ENCODE measurements around the gene HNF1B.
A peak's percentile ranks its signal among the peaks of the same experiment; 100 is the strongest.

Gene HNF1B, protein sequence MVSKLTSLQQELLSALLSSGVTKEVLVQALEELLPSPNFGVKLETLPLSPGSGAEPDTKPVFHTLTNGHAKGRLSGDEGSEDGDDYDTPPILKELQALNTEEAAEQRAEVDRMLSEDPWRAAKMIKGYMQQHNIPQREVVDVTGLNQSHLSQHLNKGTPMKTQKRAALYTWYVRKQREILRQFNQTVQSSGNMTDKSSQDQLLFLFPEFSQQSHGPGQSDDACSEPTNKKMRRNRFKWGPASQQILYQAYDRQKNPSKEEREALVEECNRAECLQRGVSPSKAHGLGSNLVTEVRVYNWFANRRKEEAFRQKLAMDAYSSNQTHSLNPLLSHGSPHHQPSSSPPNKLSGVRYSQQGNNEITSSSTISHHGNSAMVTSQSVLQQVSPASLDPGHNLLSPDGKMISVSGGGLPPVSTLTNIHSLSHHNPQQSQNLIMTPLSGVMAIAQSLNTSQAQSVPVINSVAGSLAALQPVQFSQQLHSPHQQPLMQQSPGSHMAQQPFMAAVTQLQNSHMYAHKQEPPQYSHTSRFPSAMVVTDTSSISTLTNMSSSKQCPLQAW

DNA sequence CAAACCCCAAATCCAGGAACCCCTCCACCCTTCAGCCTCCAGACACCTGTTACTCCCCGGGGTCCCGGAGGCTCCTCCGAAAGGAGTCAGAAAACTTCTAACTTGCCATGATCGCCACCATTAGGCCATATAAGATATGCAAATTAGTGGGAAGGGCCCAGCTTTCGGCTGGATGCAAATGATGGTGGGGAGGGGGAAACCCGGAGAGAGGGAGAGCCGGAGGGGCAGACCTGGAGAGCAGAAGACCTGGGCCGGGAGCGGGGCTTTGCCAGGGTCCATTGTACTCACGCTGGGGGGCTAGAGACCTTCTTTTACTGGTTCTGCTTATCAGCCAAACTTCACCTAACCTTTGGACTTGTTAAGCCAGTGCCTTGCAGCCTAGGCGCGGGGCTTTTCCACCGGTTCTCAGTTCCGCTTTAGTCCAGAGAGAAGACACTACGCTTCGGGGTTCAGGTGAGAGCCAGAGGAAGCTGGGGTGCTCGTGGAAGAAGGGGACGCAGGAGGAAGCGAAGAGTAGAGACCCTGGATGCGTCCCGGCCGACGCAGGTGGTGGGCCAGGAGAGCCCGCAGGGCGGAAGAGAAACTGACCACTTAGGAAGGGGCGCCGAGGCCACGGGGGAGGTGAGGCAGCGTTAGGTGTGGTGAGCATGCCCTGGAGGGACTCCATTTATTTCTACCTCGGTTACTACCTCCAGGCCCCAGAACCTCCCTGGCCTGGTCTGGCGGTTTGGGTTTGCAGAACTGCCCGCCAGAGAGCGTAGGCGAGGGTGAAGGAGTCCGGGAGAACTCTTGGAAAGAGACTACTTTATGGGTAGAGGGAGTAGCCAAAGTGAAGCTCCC lies at the start of gene HNF1B:
HNF1B (minus strand) TSS at position 99 of the 840 bp plus-strand sequence. CDS start 175 bp downstream, outside the sequence.
- no peak for TF ChIP-seq CTCF (IDR thresholded peaks at IDR 0.05; ENCODE audit: borderline replicate concordance, insufficient read depth, low read depth, low read length)
- H3K4me3 ChIP-seq (ENCODE audit: low read depth, low read length): peak within 1 kb of the TSS; percentile 41

DNA sequence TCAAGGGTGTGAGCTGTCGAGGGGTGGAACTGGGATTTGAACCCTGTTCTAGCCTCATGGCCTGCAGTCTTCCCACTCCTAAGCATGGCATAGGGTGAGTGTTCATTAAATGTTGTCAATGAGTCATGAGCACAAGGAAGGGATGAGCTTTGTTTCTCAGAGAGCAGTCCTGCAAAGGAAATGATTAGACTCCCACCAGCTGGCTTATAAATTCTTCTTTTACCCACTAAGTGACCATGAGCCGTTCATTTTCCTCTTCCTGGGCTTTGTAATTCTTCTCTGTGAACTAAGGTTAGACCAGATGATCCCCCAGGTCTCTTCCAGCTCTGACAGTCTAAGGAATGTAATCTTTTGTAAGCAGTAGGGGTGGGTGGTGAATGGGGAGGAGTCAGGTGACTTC lies 47.9 kb upstream of the HNF1B start:
- no peak for TF ChIP-seq CTCF (IDR thresholded peaks at IDR 0.05; ENCODE audit: borderline replicate concordance, insufficient read depth, low read depth, low read length)
- H3K4me3 ChIP-seq (ENCODE audit: low read depth, low read length): no peak overlapping the region

DNA sequence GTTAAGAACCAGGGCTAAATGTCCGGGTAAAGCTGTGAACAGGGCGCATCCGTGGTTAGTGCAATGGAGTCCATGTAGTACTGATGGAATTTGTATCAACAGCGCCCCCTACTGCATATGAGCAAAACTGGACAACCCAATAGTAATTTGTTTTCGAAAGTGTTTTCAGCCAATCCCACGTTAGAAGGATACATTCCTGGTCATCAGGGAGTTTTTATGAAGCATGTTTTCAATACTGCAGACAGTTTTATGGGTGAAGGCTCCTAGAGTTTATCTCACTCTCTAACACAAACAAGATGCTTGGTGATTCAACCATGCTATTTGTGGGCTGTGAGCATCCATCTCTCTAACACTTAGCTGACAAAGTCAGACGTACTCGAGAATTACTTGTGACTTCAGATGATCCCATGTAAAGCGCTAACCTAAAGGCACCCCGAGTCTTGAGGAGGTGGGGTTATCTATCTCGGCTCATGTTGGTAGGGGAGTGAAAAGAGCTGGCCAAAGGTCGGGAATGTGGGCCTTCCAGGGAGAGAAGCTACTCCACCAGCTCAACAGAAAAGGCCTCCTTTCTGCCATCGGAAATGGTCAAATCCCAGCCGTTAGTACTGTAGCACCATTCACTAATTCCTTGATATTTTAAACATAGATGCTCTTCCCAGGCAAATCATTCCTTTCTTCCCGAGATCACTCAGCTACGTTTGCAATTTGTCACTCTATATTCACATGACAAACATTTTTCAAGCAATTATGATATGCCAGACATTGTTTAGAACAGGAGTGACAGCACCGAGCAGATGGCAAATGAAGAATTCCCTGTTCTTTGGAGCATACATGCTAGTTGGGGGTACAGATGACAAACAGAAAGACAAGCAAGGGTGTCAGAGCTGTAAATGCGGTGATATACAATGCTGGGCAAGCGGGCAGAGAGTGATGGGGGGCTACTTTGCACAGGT lies 46.9 kb upstream of the HNF1B start:
- no peak overlapping the region for H3K4me3 ChIP-seq (ENCODE audit: low read depth, low read length)
- peak; percentile 68 for TF ChIP-seq CTCF (IDR thresholded peaks at IDR 0.05; ENCODE audit: borderline replicate concordance, insufficient read depth, low read depth, low read length)

DNA sequence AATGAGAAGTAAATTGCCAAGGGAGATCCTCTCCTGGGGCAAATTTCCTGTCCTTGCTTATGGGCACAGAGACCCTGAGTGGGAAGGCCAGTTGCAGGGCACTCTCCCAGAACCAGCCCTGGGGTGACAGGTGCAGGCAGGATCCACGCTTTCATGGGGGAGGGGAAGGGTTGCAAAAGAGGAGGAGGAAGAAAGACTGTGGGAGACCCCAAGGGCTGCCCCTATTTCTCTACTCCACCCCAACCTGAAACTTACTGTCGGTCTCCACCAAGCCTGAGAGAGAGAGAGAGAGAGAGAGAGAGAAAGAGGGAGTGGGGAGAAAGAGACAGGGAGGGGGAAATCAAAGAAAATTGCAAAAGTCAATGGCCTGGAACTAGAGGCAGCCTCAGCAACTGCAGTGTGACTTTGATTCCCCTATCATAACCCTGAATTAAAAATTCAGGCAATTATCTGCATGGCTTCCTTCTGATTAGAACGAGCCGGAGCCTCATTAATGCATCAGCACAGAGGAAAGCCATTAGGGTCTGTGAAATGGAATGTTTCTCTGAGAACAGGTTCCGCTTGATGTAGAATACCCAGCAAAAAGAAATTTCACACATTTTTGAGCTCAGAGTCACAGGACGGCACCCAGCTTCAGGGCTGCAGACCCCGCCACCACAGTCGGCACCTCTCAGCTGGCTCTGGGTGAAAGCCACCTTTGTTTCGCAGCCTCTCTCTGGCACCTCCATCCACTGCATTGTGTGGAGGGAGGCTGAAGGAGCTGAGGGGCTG lies 45.1 kb upstream of the HNF1B start:
- no peak overlapping the region for H3K4me3 ChIP-seq (ENCODE audit: low read depth, low read length)
- TF ChIP-seq CTCF (IDR thresholded peaks at IDR 0.05; ENCODE audit: borderline replicate concordance, insufficient read depth, low read depth, low read length): no peak

DNA sequence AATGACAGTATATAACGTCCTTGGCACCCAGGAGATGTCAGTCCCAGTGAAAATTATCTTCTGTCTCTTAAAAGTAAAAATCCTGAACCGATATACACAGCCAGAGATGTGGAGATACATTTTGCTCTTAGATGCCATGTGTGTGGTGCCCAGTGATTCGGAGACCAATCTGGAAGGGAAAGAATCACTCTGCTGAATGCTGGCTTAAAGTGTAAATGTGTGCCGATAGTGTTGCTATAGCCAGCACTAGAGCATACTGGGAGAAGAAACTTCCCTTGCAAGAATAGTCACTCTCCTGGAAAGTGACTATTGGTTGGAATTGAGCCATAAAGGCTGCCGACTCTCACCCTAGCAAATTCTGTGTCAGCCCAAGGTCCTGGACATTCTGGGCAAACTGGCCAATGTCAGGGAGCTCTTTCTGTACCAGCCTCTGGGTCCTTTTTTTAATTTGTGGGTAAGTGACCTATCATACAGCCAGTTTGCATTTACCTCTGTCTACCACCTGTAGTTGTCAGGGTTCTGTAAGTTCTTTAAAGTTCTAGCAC lies 44.2 kb upstream of the HNF1B start:
- H3K4me3 ChIP-seq (ENCODE audit: low read depth, low read length): no peak overlapping the region
- no peak for TF ChIP-seq CTCF (IDR thresholded peaks at IDR 0.05; ENCODE audit: borderline replicate concordance, insufficient read depth, low read depth, low read length)
